HG02885 (cell line): ENCODE data around the gene SKIC2.
"Not testable (repeated sequence)": the region's sequence is repeated elsewhere in the genome, so short reads cannot be mapped to it uniquely, and the experiment has no call there.

Experiments used
- ATAC-seq: cut with Tn5 transposase; IDR thresholded peaks from one replicate; pipeline ENCODE4 v1.9.1; 2021; ENCODE audit warnings: mild to moderate bottlenecking; ENCODE audit not compliant: unreplicated experiment, poor library complexity

The SKIC2 gene

GRCh38 chr6:32002546-32003268 is 43.7 kb downstream of the SKIC2 start:
- not testable (repeated sequence) for ATAC-seq

GRCh38 chr6:32003301-32003700 is 44.3 kb downstream of the SKIC2 start:
- ATAC-seq: not testable (repeated sequence)

- ATAC-seq: not testable (repeated sequence)
These were observed 45.4 kb downstream of the SKIC2 start for GRCh38 chr6:32004393-32004792.

GRCh38 chr6:32004864-32005537 is 46.0 kb downstream of the SKIC2 start:
- not testable (repeated sequence) for ATAC-seq

GRCh38 chr6:32005538-32005880 is 46.5 kb downstream of the SKIC2 start:
- ATAC-seq: not testable (repeated sequence)

- ATAC-seq: not testable (repeated sequence)
These were observed 47.1 kb downstream of the SKIC2 start for GRCh38 chr6:32005991-32006529.

- ATAC-seq: not testable (repeated sequence)
These were observed 48.1 kb downstream of the SKIC2 start for GRCh38 chr6:32007086-32007485.

GRCh38 chr6:32008037-32008436 is 49.1 kb downstream of the SKIC2 start:
- not testable (repeated sequence) for ATAC-seq

- not testable (repeated sequence) for ATAC-seq
These were observed 49.6 kb downstream of the SKIC2 start for GRCh38 chr6:32008616-32009015.

GRCh38 chr6:32009537-32009936 is 50.6 kb downstream of the SKIC2 start:
- not testable (repeated sequence) for ATAC-seq

- not testable (repeated sequence) for ATAC-seq
These were observed 52.0 kb downstream of the SKIC2 start for GRCh38 chr6:32010856-32011530.

- not testable (repeated sequence) for ATAC-seq
These were observed 54.1 kb downstream of the SKIC2 start for GRCh38 chr6:32012941-32013617.

- ATAC-seq: not testable (repeated sequence)
These were observed 54.8 kb downstream of the SKIC2 start for GRCh38 chr6:32013738-32014137.

- ATAC-seq: not testable (repeated sequence)
These were observed 55.6 kb downstream of the SKIC2 start, which contains the start of gene C4B for GRCh38 chr6:32014547-32014946. Gene C4B, plus strand, starts transcription at chr6:32014795. Its CDS starts 51 bp downstream, at chr6:32014846.
